T-helper 2 cell treated with Interferon-gamma antibody and Interleukin-4, amounts not matched to agents 5 μg/mL and 100 μg/mL, for 36 hours (primary cell): ENCODE measurements around the gene SMARCD3.

Experiments
- DNase-seq: peaks from one replicate; pipeline ENCODE4 v3.0.0; 2021; ENCODE audit warnings: low spot score
- H3K27ac Mint-ChIP-seq: one replicate; pipeline ENCODE4 v1.8.0; 2021; ENCODE audit warnings: mild to moderate bottlenecking, mixed read lengths
- H3K27me3 Mint-ChIP-seq: one replicate; pipeline ENCODE4 v1.8.0; 2021; ENCODE audit warnings: low read depth, mixed read lengths
- H3K36me3 Mint-ChIP-seq: one replicate; pipeline ENCODE4 v1.8.0; 2021; ENCODE audit warnings: low read depth, mixed read lengths
- H3K4me1 Mint-ChIP-seq: one replicate; pipeline ENCODE4 v1.8.0; 2021; ENCODE audit warnings: low read depth, mixed read lengths
- H3K4me3 Mint-ChIP-seq: one replicate; pipeline ENCODE4 v1.8.0; 2022; ENCODE audit warnings: mild to moderate bottlenecking, moderate library complexity, mixed read lengths
- H3K9me3 Mint-ChIP-seq: one replicate; pipeline ENCODE4 v1.8.0; 2021; ENCODE audit warnings: mixed read lengths

The SMARCD3 gene

DNA sequence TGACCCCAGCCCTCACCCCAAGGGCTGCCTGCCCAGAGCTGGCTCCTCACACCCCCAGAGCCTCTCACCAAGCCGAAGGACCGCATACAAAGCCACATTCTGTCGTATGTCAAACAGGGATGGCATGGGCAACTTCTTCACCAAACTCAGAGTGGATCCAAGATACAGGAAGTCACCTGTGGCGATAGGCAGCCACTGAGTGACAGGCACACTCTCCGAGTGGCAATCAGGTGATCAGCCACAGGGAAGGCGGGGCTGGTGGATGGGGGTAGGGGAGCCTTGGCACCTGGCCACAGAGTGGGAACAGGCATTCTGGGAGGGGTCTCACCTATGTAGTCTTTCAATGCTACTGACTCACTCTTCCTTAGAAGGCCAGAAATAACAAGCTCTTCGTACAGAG, 54.3 kb downstream of the SMARCD3 start:
- peaks cover 13% of the 10 kb centered on the region for H3K27me3 Mint-ChIP-seq
- H3K4me1 Mint-ChIP-seq = no peaks in the 10 kb centered on the region
- no peaks in the 10 kb centered on the region for H3K9me3 Mint-ChIP-seq
- DNase-seq = no peak
- H3K36me3 Mint-ChIP-seq = no peaks in the 10 kb centered on the region
- H3K27ac Mint-ChIP-seq = no peak overlapping the region
- no peak overlapping the region for H3K4me3 Mint-ChIP-seq

DNA sequence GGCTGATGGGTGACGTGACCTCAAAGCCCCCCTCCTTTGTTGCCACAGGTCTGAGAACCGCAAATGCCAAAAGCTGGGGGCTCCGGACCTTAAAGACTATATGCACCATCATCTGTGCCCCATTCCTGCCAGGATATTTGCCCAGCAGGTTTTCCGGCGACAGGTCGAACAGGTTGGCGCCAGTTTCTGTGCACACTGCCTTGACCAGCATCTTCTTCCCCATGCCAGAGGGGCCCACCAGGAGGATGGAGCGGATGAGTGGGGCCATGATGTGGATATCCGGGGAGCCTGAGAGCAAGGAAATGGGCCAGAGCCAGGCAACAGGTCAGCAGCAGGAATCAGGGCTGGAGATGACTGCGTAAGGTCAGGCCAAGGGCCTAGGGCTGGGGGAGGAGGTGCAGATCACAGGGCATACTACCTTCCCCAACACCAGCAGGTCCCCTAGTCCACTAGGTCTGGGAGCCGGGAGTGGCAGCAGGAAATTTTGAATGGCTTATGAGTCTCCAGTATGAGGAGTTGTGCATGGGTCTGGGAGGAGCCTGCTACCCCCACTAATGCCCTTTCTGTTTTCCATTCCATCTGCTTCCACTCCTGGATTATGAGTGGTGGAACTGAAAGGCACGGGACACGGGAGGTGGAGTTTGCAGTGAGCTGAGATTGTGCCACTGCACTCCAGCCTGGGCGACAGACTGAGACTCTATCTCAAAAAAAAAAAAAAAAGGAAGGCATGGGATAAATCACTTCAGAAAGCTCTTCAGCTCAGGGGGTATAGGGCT, 55.1 kb downstream of the SMARCD3 start:
- H3K36me3 Mint-ChIP-seq = no peaks in the 10 kb centered on the region
- no peak overlapping the region for H3K4me3 Mint-ChIP-seq
- H3K27ac Mint-ChIP-seq = no peak overlapping the region
- no peaks in the 10 kb centered on the region for H3K4me1 Mint-ChIP-seq
- no peak for DNase-seq
- H3K27me3 Mint-ChIP-seq = peaks cover 18% of the 10 kb centered on the region
- no peaks in the 10 kb centered on the region for H3K9me3 Mint-ChIP-seq

DNA sequence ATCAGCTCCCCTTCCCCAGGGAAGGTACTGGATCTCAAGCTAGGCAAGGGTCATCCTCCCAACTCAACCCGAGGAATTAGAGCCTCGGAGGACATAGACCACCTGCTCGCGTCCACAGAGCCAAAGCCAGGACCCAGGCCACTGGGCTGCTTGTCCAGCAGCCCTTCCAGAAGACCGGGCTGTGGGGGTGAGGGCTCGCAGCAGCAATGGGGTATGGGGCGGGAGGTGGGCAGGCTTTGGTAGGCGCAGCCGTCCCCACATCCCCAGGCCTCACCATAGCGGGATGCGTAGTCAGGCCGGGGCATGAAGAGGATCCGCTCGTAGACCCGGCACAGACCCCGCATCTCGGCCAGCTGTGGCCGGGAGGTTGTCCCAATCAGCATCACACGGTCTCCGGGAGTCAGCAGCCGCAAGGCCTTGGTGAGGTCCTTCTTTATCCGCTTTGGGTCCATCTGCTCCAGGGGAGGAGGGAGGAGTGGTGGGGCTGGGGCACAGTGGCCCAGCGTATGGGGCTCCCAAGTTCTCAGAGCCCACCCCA, 56.4 kb downstream of the SMARCD3 start:
- no peak for DNase-seq
- H3K9me3 Mint-ChIP-seq = no peaks in the 10 kb centered on the region
- no peak overlapping the region for H3K4me3 Mint-ChIP-seq
- no peaks in the 10 kb centered on the region for H3K36me3 Mint-ChIP-seq
- no peak overlapping the region for H3K27ac Mint-ChIP-seq
- H3K27me3 Mint-ChIP-seq = peaks cover 18% of the 10 kb centered on the region
- no peaks in the 10 kb centered on the region for H3K4me1 Mint-ChIP-seq

DNA sequence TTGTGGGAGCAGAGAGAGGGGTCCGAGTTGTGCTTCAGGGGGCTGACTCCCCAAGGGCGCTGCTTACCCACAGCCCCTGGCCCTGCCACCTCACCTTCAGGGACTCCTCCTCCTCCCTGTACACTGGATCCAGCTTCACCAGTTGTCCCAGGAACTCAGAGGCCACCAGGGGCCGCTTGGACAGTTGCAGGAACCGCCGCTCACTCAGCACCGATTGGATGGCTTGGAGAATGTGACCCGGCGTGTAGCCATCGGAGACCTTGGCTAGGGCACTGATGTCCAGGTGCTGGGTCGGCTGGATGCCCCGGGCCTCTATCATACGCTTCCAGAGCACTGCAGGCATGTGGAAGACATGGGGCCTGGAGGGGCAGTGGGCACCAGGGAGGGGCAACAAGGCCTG, 57.0 kb downstream of the SMARCD3 start:
- Mint-ChIP-seq H3K9me3 (no peaks in the 10 kb centered on the region), H3K27me3 (peaks cover 18% of the 10 kb centered on the region), H3K4me3 (no peak overlapping the region), H3K4me1 (no peaks in the 10 kb centered on the region), H3K27ac (no peak overlapping the region), H3K36me3 (no peaks in the 10 kb centered on the region)
- DNase-seq = no peak

DNA sequence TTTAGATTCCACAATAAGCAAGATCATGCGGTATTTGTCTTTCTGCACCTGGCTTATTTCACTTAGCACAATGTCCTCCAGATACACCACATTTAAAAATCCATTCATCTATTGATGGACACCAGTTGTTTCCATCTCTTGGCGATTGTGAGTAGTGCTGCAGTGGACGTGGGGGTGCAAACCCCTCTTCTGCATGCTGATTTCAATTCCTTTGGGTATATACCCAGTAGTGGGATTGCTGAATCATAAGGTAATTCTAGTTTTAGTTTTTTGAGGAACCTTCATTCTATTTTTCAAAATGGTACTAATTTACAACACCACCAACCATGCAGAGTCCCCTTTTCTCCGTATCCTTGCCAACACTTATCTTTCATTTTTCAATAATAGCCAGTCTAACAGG, 59.5 kb downstream of the SMARCD3 start:
- no peaks in the 10 kb centered on the region for H3K36me3 Mint-ChIP-seq

More for the DNA sequence above, 59.5 kb downstream of the SMARCD3 start:
- Mint-ChIP-seq H3K27ac (no peak overlapping the region), H3K27me3 (peaks cover 11% of the 10 kb centered on the region), H3K4me1 (no peaks in the 10 kb centered on the region), H3K4me3 (no peak overlapping the region), H3K9me3 (no peaks in the 10 kb centered on the region)
- DNase-seq = no peak
